PC-9 (cell line): ENCODE data around the gene GPBAR1.

Experiments
- CTCF ChIP-seq: fragments of 200-600 bp; sonication (generic); conservative IDR thresholded peaks from 2 replicates; pipeline ENCODE4 v1.6.1; 2017; ENCODE audit warnings: mixed run types, antibody characterized with exemption, mild to moderate bottlenecking, moderate library complexity
- EZH2 ChIP-seq: fragments of 200-600 bp; sonication (generic); IDR thresholded peaks from 2 replicates; pipeline ENCODE4 v1.8.0; 2017; ENCODE audit warnings: antibody characterized with exemption, low read depth

GRCh38 chr2:218253232-218253625, 7.6 kb upstream of the GPBAR1 start:
- no peak for TF ChIP-seq EZH2
- no peak for TF ChIP-seq CTCF
